Fibroblast of mammary gland (primary cell): ENCODE data around the gene OCRL.
"Not testable (repeated sequence)": the region's sequence is repeated elsewhere in the genome, so short reads cannot be mapped to it uniquely, and the experiment has no call there.

Experiments used
- DNase-seq: peaks from one replicate; pipeline ENCODE4 v3.0.0-alpha.2; 2010; ENCODE audit warnings: low read depth
- H3K4me3 ChIP-seq: 2 replicates; pipeline ENCODE4 v1.5.1; 2011; ENCODE audit warnings: low read depth, mild to moderate bottlenecking, low read length, moderate library complexity; ENCODE audit not compliant: control insufficient read depth
- TF ChIP-seq, protein P1 (sequence below): conservative IDR thresholded peaks from 2 replicates; pipeline ENCODE4 v1.5.1; 2011; ENCODE audit warnings: low read depth, low read length, inconsistent platforms; ENCODE audit not compliant: control insufficient read depth, insufficient read depth

OCRL gene

DNA sequence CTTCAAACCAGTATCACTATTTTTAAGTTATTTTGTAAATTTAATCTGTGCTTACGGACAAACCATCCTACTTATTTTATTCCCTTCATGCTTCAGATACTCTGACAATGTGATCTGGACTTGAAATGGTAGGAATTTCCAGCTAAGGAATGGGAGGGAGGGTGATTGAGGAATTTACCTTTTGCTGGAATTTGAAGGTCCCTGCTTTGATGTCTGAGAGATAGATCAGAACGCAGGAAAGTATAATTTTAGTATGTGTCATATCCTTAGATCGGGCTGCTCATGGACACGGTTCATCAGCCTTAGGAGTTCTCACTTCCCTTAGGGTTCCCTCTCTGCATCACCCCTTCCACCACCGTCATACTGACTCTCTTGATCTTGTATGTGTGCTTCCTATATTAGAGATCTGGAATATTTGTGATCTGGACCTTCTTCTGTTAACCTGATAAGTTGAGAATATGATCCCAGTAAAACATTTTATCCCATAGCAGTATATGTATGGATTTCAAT is 16.8 kb downstream of the OCRL start:
- H3K4me3 ChIP-seq = no peak overlapping the region
- TF ChIP-seq, protein P1, sequence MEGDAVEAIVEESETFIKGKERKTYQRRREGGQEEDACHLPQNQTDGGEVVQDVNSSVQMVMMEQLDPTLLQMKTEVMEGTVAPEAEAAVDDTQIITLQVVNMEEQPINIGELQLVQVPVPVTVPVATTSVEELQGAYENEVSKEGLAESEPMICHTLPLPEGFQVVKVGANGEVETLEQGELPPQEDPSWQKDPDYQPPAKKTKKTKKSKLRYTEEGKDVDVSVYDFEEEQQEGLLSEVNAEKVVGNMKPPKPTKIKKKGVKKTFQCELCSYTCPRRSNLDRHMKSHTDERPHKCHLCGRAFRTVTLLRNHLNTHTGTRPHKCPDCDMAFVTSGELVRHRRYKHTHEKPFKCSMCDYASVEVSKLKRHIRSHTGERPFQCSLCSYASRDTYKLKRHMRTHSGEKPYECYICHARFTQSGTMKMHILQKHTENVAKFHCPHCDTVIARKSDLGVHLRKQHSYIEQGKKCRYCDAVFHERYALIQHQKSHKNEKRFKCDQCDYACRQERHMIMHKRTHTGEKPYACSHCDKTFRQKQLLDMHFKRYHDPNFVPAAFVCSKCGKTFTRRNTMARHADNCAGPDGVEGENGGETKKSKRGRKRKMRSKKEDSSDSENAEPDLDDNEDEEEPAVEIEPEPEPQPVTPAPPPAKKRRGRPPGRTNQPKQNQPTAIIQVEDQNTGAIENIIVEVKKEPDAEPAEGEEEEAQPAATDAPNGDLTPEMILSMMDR = no peak
- DNase-seq = no peak

DNA sequence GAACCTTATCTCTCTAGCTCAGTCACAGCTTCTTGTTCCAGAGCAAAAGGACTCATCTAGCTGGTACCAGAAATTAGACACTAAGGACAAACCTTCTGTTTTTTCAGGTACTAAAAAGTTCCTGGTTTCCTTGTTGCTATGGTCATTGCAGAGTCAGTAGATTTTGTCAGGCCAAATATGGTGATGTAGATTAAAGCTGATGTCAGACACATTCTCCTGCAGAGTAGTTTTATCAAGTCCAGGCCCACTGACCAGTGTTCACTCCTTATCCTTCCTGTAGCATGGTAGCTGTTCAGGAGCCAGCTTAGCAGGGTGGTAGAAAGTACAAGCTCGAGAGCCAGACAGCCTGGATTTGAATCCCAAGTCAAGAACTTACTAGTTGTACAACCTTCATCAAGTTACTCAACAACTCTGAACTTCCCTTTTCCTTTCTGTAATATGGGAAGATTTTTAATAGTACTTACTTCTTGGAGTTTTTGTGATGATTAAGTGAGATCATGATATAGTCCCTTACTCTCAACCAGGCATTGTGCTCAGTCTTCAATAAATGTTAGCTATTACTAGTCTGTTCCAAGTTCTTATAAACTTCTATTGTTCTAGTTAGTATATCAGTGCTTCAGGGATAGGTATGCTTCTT is 17.9 kb downstream of the OCRL start:
- no peak overlapping the region for H3K4me3 ChIP-seq
- DNase-seq = no peak
- TF ChIP-seq, protein P1 = no peak

DNA sequence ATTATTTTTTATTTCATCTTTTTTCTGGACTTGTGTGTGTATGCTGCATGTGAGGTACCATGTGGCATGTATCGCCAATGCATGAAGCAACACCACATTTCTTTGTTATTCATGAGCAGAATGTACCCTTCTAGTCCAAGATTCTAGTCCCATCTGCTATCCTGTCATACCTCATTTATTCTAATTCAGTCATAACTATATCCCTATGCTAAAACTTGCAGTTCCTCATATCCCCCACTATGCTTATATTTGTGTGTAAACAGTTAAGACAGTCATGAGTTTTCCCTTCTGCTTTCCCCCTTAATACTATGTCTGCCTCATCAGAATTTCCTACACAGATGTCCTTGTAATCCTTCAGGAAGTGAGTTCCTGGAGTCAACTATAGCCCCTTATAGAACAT is 19.7 kb downstream of the OCRL start:
- TF ChIP-seq, protein P1 = no peak
- no peak overlapping the region for H3K4me3 ChIP-seq
- DNase-seq = no peak

DNA sequence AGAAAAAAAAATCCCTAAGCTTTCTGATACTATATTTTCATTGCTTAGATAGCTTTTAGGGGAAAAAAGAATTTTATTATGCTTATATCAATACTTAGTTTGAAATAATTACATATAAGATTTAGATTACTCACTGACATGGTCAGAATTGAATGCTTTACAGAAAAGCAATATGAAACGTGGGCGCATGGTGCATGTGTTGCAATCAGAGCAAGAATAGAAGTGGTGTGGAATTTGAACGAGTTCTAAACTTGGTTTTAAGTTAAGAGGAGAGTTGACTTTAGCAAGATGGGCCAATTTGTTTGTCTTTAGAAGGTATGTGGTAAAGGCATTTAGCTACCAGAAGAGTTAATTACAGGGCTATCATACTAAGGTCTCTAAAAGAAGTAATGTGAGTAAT is 21.4 kb downstream of the OCRL start:
- H3K4me3 ChIP-seq = no peak overlapping the region
- TF ChIP-seq, protein P1 = no peak
- no peak for DNase-seq

DNA sequence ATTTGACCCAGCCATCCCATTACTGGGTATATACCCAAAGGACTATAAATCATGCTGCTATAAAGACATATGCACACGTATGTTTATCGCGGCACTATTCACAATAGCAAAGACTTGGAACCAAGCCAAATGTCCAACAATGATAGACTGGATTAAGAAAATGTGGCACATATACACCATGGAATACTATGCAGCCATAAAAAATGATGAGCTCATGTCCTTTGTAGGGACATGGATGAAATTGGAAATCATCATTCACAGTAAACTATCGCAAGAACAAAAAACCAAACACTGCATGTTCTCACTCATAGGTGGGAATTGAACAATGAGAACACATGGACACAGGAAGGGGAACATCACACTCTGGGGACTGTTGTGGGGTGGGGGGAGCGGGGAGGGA is 24.3 kb downstream of the OCRL start:
- DNase-seq, H3K4me3 ChIP-seq: not testable (repeated sequence)

DNA sequence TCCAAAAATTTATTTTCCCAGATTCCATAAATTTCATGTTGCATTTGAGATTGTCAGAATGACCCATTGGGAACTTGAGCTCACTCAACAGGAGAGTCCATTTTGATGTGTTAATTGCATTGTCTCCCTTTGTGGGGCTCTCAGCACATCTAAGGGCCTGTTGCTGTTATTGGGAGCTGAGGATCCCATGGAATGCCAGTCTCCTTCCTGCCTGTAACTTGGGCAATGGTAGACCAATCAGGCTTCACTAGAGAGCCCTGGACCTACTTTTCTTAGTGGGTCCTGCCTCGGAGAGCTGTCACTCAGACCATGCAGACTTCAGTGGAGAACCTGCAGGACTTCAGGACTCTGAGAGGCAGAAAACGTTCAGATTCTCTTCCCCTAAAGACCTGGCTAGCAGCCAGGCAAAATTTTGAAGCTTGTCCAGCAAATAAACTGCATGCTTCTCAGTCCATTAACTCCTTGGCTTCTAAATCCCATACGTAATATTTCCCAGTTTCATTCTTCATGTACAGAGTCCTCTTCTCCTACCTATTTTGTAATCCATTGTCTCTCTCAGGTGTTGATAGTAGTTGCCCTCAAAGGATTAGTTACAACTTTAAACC is 25.1 kb downstream of the OCRL start:
- peak; percentile 7 for DNase-seq
- TF ChIP-seq, protein P1 = no peak
- no peak overlapping the region for H3K4me3 ChIP-seq

DNA sequence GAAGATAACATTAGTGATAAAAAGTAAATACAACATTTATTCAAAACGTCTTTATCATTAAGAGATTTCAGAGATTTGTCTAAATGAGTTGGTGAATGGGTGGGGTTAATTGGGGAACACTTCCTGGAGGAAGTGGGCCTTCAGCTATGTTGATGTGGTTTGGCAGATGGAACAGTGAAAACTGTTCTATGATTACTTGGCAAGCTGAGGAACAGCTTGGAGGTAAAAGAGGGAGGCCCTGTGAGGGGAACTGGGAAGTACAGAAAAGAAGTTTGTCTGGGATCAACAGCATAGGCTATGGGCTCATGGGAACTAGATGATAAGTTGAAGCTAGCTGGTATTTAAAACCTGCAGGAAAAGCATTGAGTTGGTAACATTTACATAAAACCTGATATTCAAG is 26.0 kb downstream of the OCRL start:
- TF ChIP-seq, protein P1 = no peak
- peak; percentile 42 for DNase-seq
- H3K4me3 ChIP-seq = no peak overlapping the region
